Lower leg skin (tissue), 4 donors: ENCODE data around the gene USP33. TPM values are rescaled to one million over a fixed set of nuclear protein-coding genes. Genes with fewer than 3 reads are reported as not detected.
A peak's percentile ranks its signal among the peaks of the same experiment; 100 is the strongest.

ENCODE experiments used
- DNase-seq, 2 donors: peaks; one replicate each; pipeline ENCODE4 v3.0.0-alpha.2; 2019; ENCODE audit warnings: low spot score in 2 of 2
- H3K4me3 ChIP-seq: fragments of 200-600 bp; sonication (generic); 2 replicates; pipeline ENCODE4 v1.5.1; 2017; ENCODE audit warnings: mild to moderate bottlenecking, low read depth; ENCODE audit not compliant: poor library complexity, severe bottlenecking
- CTCF ChIP-seq, 3 donors: fragments of 450-650 bp; IDR thresholded peaks; one replicate each; pipeline ENCODE4 v1.5.1; 2016; ENCODE audit warnings: antibody characterized with exemption in 3 of 3, mild to moderate bottlenecking in 3 of 3, moderate library complexity in 2 of 3
- POLR2A ChIP-seq, 2 donors: fragments of 450-650 bp; IDR thresholded peaks; one replicate each; pipeline ENCODE4 v1.6.1; 2016 to 2017; ENCODE audit warnings: antibody characterized with exemption in 2 of 2, mild to moderate bottlenecking in 1 of 2, moderate library complexity in 1 of 2
- WGBS, 2 donors: methylation state at CpG; one replicate each; pipeline ENCODE4 v1.1.5; 2018; 5-methylcytosine and 5-hydroxymethylcytosine counted together
- intact Hi-C: fragments of 100-400 bp; cut with DNase I; formaldehyde crosslinking; loops from one replicate; pipeline ENCODE4 v1.15.0; 2023; ENCODE audit warnings: low total_unique reads
- total RNA-seq, 4 donors: library from RNA; depleted of rRNA; stranded (reverse); fragments of >200 nt; gene quantifications; one replicate each; pipeline ENCODE4 v1.1.0, GENCODE V29; 2016

The USP33 gene
- total RNA-seq, 4 donors from 2014 or later = 38.4 to 54.6 (median 40.7) TPM

- intact Hi-C loops = no loop called here
- H3K4me3 ChIP-seq = no peak overlapping the region
- TF ChIP-seq POLR2A (IDR thresholded peaks at IDR 0.05) = no peak
- no peak for TF ChIP-seq CTCF (IDR thresholded peaks at IDR 0.05)
- DNase-seq = no peak
- 90 to 97% methylated on average over 3 of the region's 3 CpGs for WGBS, 2 donors
Measured at GRCh38 chr1:77688939-77689338, 70.7 kb downstream of the USP33 start.

- no peak overlapping the region for H3K4me3 ChIP-seq
- intact Hi-C loops = no loop called here
- 29 to 49% methylated on average over 9 to 21 of the region's 21 CpGs for WGBS, 2 donors
- TF ChIP-seq POLR2A (IDR thresholded peaks at IDR 0.05) (no peak), CTCF (IDR thresholded peaks at IDR 0.05) (no peak)
- DNase-seq = no peak
Measured at GRCh38 chr1:77687519-77687906, 72.1 kb downstream of the USP33 start.

- WGBS, 2 donors = 88 to 92% methylated on average over 27 to 30 of the region's 33 CpGs
- DNase-seq = no peak
- TF ChIP-seq CTCF (IDR thresholded peaks at IDR 0.05) = no peak
- TF ChIP-seq POLR2A (IDR thresholded peaks at IDR 0.05) = no peak
- intact Hi-C loops = no loop called here
- H3K4me3 ChIP-seq = no peak overlapping the region
Measured at GRCh38 chr1:77686796-77687518, 72.7 kb downstream of the USP33 start.

GRCh38 chr1:77683160-77684148 is 76.2 kb downstream of the USP33 start:
- WGBS, 2 donors = 1% methylated on average over 25 to 37 of the region's 72 CpGs
- H3K4me3 ChIP-seq = peak overlapping the region; percentile 57
- DNase-seq = peak; percentile 87 to 98
- TF ChIP-seq CTCF (IDR thresholded peaks at IDR 0.05) (peak in 1 of 3 donors; percentile 56), POLR2A (IDR thresholded peaks at IDR 0.05) (no peak)
- intact Hi-C loops = no loop called here

GRCh38 chr1:77682460-77683159 is 77.0 kb downstream of the USP33 start, which contains the start of gene ZZZ3:
ZZZ3 (minus strand) TSS chr1:77682658; CDS start chr1:77633354, 49,304 bp downstream.
- peak within 1 kb of the TSS; percentile 72 for H3K4me3 ChIP-seq
- intact Hi-C loops = no loop called here
- TF ChIP-seq CTCF (IDR thresholded peaks at IDR 0.05) (no peak), POLR2A (IDR thresholded peaks at IDR 0.05) (no peak)
- WGBS, 2 donors = 0% methylated on average over 35 to 39 of the region's 56 CpGs
- DNase-seq = peak; percentile 94 to 98
